Vagina (tissue), 2 donors: ENCODE measurements around the gene HYAL2. TPM values are rescaled to one million over a fixed set of nuclear protein-coding genes. Genes with fewer than 3 reads are reported as not detected.

Source experiments
- DNase-seq, 2 donors: peaks; one replicate each; pipeline ENCODE4 v3.0.0-alpha.2; 2017; ENCODE audit errors: extremely low spot score in 2 of 2
- H3K27ac ChIP-seq: fragments of 200-600 bp; sonication (generic); one replicate; pipeline ENCODE4 v1.5.1; 2019
- H3K27me3 ChIP-seq: fragments of 200-600 bp; sonication (generic); one replicate; pipeline ENCODE4 v1.5.1; 2019
- H3K36me3 ChIP-seq, 2 donors: fragments of 200-600 bp; sonication (generic); one replicate each; pipeline ENCODE4 v1.5.1; 2017 to 2019
- H3K4me1 ChIP-seq: fragments of 200-600 bp; sonication (generic); one replicate; pipeline ENCODE4 v1.5.1; 2019
- H3K4me3 ChIP-seq, 2 donors: fragments of 200-600 bp; sonication (generic); 1 replicate in 1 of 2; 2 replicates in 1 of 2; pipeline ENCODE4 v1.5.1; 2016 to 2019
- H3K9me3 ChIP-seq: fragments of 200-600 bp; sonication (generic); one replicate; pipeline ENCODE4 v1.5.1; 2019
- POLR2A ChIP-seq, 2 donors: fragments of 450-650 bp; IDR thresholded peaks; one replicate each; pipeline ENCODE4 v1.6.1; 2017; ENCODE audit warnings: antibody characterized with exemption in 2 of 2, mild to moderate bottlenecking in 2 of 2, moderate library complexity in 2 of 2
- POLR2AphosphoS5 ChIP-seq, 2 donors: sonication (generic); formaldehyde crosslinking; IDR thresholded peaks; one replicate each; pipeline ENCODE4 v1.9.0; 2017; ENCODE audit warnings: antibody characterized with exemption in 2 of 2, mild to moderate bottlenecking in 2 of 2, low read depth in 1 of 2; ENCODE audit not compliant: insufficient read depth in 1 of 2
- intact Hi-C: fragments of 100-400 bp; cut with DNase I; formaldehyde crosslinking; loops from one replicate; pipeline ENCODE4 v1.15.1; 2023
- total RNA-seq: library from RNA; depleted of rRNA; stranded (reverse); fragments of >200 nt; gene quantifications from one replicate; pipeline ENCODE4 v1.2.3, GENCODE V29; 2016
- TF ChIP-seq, protein P1 (sequence below), 3 experiments: fragments of 450-650 bp in 2 of 3; fragments of 200-600 bp in 1 of 3; sonication (generic) in 1 of 3; IDR thresholded peaks; one replicate each; pipeline ENCODE4 v1.5.1; 2017 to 2019; ENCODE audit warnings: antibody characterized with exemption in 3 of 3, mild to moderate bottlenecking in 2 of 3, moderate library complexity in 2 of 3

HYAL2 gene
- total RNA-seq, 1 donor from 2014 or later = 173 TPM

DNA sequence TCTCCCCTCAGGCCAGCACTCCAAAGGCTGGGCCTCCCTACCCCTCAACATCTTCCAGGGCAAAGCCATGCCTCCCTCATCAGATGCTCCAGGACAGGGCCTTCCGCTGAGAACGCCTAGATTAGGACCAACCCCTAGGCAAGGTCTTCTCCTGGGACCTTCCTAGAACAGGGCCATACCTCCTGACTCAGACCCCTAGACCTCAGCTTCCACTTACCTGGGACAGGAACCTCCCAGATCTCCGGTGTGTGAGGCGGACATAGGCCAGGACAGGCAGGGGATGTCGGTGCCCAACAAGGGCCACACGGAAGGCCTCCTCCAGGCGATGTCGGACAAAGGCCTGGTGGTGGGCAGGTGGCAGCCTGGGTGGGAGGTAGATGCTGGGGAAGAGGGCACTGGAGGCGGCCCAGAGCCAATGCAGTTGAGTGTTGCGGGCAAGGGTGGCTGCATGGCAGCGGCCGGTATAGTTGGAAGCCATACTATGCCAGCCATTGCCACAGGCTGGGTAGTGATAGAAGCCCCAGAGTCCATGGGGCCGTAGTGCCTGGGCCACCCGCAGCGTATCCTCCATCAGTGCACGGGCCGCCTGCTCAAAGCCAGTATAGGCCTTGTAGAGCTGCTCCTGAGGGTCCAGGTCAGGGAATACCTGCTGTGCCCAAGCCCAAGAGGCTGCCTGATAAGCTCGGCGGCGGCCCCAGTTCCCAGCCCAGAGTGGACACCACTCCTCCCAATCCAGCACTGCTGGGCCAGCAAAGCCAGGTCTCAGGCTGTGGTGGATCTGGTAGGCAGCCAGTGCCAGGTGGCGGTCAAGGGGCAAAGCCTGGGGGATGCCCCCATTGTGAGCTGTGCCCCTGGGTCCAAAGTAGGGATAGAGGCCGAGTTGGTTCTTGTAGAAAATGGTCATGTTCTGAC lies 27.8 kb downstream of the HYAL2 start:
- intact Hi-C loops = no loop called here
- no peak overlapping the region for H3K27ac ChIP-seq
- H3K9me3 ChIP-seq = no peaks in the 10 kb centered on the region
- no peaks in the 10 kb centered on the region for H3K27me3 ChIP-seq
- no peak for DNase-seq
- H3K4me1 ChIP-seq = peaks cover 45% of the 10 kb centered on the region
- no peak overlapping the region for H3K4me3 ChIP-seq
- H3K36me3 ChIP-seq = peaks cover 0 to 11% of the 10 kb centered on the region in 2 donors
- TF ChIP-seq POLR2AphosphoS5 (IDR thresholded peaks at IDR 0.05; ENCODE audit: insufficient read depth in 1 of 2, low read depth in 1 of 2) (no peak), POLR2A (IDR thresholded peaks at IDR 0.05) (no peak)
- TF ChIP-seq, protein P1, sequence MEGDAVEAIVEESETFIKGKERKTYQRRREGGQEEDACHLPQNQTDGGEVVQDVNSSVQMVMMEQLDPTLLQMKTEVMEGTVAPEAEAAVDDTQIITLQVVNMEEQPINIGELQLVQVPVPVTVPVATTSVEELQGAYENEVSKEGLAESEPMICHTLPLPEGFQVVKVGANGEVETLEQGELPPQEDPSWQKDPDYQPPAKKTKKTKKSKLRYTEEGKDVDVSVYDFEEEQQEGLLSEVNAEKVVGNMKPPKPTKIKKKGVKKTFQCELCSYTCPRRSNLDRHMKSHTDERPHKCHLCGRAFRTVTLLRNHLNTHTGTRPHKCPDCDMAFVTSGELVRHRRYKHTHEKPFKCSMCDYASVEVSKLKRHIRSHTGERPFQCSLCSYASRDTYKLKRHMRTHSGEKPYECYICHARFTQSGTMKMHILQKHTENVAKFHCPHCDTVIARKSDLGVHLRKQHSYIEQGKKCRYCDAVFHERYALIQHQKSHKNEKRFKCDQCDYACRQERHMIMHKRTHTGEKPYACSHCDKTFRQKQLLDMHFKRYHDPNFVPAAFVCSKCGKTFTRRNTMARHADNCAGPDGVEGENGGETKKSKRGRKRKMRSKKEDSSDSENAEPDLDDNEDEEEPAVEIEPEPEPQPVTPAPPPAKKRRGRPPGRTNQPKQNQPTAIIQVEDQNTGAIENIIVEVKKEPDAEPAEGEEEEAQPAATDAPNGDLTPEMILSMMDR (IDR thresholded peaks at IDR 0.05) = no peak

DNA sequence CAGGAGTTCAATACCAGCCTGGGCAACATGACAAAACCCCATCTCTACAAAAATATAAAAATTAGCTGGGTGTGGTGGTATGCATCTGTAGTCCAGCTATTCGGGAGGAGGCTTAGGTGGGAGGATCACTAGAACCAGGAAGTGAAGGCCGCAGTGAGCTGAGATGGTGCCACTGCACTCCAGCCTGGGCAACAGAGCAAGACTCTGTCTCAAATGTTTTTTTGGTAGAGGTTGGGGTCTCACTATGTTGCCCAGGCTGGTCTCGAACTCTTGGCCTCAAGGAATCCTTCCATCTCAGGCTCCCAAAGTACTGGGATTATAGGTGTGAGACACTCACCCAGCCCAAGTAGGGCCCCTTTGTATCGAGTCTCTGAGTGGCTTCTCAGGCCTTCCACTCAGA lies 28.5 kb downstream of the HYAL2 start:
- Histone ChIP-seq H3K9me3 (no peaks in the 10 kb centered on the region), H3K4me3 (no peak overlapping the region), H3K36me3 (peaks cover 0 to 18% of the 10 kb centered on the region in 2 donors), H3K4me1 (peaks cover 44% of the 10 kb centered on the region), H3K27ac (no peak overlapping the region), H3K27me3 (no peaks in the 10 kb centered on the region)
- TF ChIP-seq POLR2AphosphoS5 (IDR thresholded peaks at IDR 0.05; ENCODE audit: insufficient read depth in 1 of 2, low read depth in 1 of 2) = no peak
- TF ChIP-seq POLR2A (IDR thresholded peaks at IDR 0.05) = no peak
- TF ChIP-seq, protein P1 (IDR thresholded peaks at IDR 0.05) = no peak
- intact Hi-C loops = no loop called here
- no peak for DNase-seq

DNA sequence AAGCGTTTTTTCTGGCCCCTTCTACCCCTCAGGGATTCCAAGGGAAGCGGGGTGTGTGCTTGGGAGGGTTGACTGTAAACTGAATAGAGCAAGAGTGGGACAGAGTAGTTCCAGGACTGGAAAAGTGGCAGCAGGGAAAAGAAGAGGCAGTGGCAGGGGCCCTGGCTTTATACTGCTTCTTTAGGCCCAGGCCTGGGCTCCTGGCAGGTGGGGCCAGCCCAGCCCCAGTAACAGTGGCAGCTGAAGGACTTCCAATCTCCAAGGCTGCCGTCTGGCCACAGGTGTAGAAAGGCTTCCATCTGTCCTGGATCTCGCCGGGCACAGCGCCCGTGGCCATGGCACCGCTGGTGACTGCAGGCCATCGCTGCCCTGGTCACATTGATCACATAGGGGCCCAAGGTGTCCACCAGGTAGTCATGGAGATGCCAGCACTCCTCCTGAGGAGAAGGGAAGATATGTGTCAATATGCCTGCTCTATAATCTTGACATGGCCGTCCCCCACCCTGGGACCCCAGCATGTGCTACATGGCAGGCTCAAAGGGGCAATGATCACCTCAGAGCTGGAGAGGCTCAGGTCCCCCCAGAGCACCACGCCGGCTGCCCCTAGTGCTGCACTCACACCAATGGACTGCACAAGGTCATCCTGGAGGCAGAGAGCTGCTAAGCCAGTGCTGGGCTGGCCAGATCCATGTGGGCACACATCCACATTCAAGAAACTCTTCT lies 29.3 kb downstream of the HYAL2 start:
- H3K4me1 ChIP-seq = peaks cover 37% of the 10 kb centered on the region
- no peak for DNase-seq

DNA sequence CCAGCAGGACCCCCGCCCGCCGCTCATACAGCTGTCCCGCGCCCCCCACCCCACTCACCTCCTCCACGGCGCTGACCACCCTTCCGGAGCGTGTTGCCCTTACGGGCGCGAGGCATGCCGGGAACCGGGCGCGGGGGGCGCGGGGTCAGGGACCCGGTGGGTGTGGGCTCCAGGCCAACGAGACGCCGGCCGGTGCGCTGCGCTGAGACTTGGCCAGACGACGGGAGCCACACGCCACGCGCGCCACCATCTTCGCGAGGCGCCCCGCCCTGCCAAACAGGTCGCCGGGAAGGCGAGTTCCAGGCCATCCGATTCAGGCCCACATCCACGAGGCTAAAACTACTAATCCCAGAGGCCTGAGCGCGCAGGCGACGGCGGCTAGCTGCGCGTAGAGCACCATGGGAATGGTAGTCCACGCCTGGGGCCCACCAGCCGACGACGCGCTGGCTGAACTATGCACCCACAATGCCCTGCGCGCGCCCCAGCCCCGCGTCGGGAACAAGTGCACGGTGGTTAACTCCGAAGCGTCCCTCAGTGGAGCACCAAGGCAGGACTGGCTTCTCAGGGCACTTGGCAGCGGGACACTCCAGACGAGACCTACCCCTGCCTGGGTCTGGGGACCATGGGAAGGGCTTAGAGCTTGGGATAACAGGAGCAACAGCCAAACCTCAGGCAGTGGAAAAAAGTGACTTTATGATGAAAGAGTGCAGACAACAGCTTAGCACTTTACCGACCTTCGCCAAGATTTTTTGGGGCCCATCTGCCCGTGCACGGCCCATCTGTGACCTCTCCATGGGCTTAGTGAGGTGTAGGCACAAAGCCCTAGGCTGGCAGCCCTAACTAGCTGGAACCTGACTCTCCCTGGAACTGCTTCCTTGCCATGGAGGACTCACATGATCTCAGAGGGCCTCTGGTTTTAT lies 30.1 kb downstream of the HYAL2 start, which contains the start of gene IFRD2:
TSS of gene IFRD2 (minus strand) at position 271 of the 920 bp plus-strand sequence. CDS start at position 116, 155 bp downstream.
- TF ChIP-seq, protein P1 (IDR thresholded peaks at IDR 0.05) = peak in 1 of 3 experiments; percentile 14
- TF ChIP-seq POLR2A (IDR thresholded peaks at IDR 0.05) (peak in 1 of 2 donors; percentile 41), POLR2AphosphoS5 (IDR thresholded peaks at IDR 0.05; ENCODE audit: insufficient read depth in 1 of 2, low read depth in 1 of 2) (peak; percentile 83 to 99)

More for the DNA sequence above, 29.3 kb downstream of the HYAL2 start:
- peak overlapping the region in 1 of 2 donors; percentile 84 for H3K4me3 ChIP-seq
- intact Hi-C loops = no loop called here
- H3K9me3 ChIP-seq = no peaks in the 10 kb centered on the region
- peaks cover 0 to 27% of the 10 kb centered on the region in 2 donors for H3K36me3 ChIP-seq
- TF ChIP-seq, protein P1 (IDR thresholded peaks at IDR 0.05) = no peak
- H3K27ac ChIP-seq = peak overlapping the region; percentile 68
- H3K27me3 ChIP-seq = no peaks in the 10 kb centered on the region

More for the DNA sequence above, 30.1 kb downstream of the HYAL2 start, which contains the start of gene IFRD2:
- Histone ChIP-seq H3K27ac (peak within 1 kb of the TSS; percentile 68), H3K36me3 (peaks cover 0 to 34% of the 10 kb centered on the region in 2 donors), H3K4me1 (peaks cover 29% of the 10 kb centered on the region), H3K9me3 (no peaks in the 10 kb centered on the region), H3K4me3 (peak within 1 kb of the TSS; percentile 77 to 84), H3K27me3 (no peaks in the 10 kb centered on the region)
- DNase-seq = peak in 1 of 2 donors; percentile 98
- intact Hi-C loops = no loop called here
